ENCODE results near the gene SPEM3. TPM values are rescaled to one million over a fixed set of nuclear protein-coding genes. Genes with fewer than 3 reads are reported as not detected.

The SPEM3 gene
- total and polyA plus RNA-seq, 2 of the 13 experiments (the other 11 are each of a cell fraction or from before 2014, with no cell fraction given): not detected

GRCh38 chr17:7477392-7478275 is 49.0 kb downstream of the SPEM3 start (continued):
- 0 out of 2 replicates have a peak, but pooled peaks have one; percentile 10 for TF ChIP-seq RXRB (CRISPR knock-in tag; IDR thresholded peaks at IDR 0.05; ENCODE audit: borderline replicate concordance)
- TF ChIP-seq POLR2AphosphoS5 (IDR thresholded peaks at IDR 0.05; ENCODE audit: low read depth, low read length): 0 out of 2 replicates have a peak, but pooled peaks have one; percentile 25
- 0 out of 2 replicates have a peak, but pooled peaks have one; percentile 40 for TF ChIP-seq ZNF691 (CRISPR knock-in tag; IDR thresholded peaks at IDR 0.05; ENCODE audit: borderline replicate concordance, low read depth)
- 0 out of 2 replicates have a peak, but pooled peaks have one; percentile 35 for TF ChIP-seq YEATS2 (CRISPR knock-in tag; IDR thresholded peaks at IDR 0.05; ENCODE audit: borderline replicate concordance)
- peak; percentile 59; the same call in 1 of the 2 replicates for TF ChIP-seq ARNTL (CRISPR knock-in tag; IDR thresholded peaks at IDR 0.05)
- TF ChIP-seq ZNF614 (CRISPR knock-in tag; IDR thresholded peaks at IDR 0.05; ENCODE audit: borderline replicate concordance): no peak
- no peak for TF ChIP-seq ZFP62 (CRISPR knock-in tag; IDR thresholded peaks at IDR 0.05)
- 0 out of 2 replicates have a peak, but pooled peaks have one; percentile 21 for TF ChIP-seq HDAC1 (CRISPR knock-in tag; IDR thresholded peaks at IDR 0.05)
- TF ChIP-seq SSRP1 (CRISPR knock-in tag; IDR thresholded peaks at IDR 0.05): no peak
- TF ChIP-seq MTA1 (CRISPR knock-in tag; IDR thresholded peaks at IDR 0.05; ENCODE audit: borderline replicate concordance): peak; percentile 64; the same call in 1 of the 2 replicates
- no peak for TF ChIP-seq HDAC2 (CRISPR knock-in tag; IDR thresholded peaks at IDR 0.05)
- TF ChIP-seq ZNF570 (CRISPR knock-in tag; IDR thresholded peaks at IDR 0.05; ENCODE audit: borderline replicate concordance): no peak
- 0 out of 2 replicates have a peak, but pooled peaks have one; percentile 3 for TF ChIP-seq ZNF225 (CRISPR knock-in tag; IDR thresholded peaks at IDR 0.05)
- TF ChIP-seq ZNF34 (CRISPR knock-in tag; IDR thresholded peaks at IDR 0.05; ENCODE audit: borderline replicate concordance): no peak
- TF ChIP-seq POLR2AphosphoS2 (IDR thresholded peaks at IDR 0.05; ENCODE audit: low read depth, low read length): no peak
- no peak for TF ChIP-seq PBX3 (CRISPR knock-in tag; IDR thresholded peaks at IDR 0.05; ENCODE audit: borderline replicate concordance)
- peak; percentile 34; the same call in 1 of the 2 replicates for TF ChIP-seq ZNF770 (CRISPR knock-in tag; IDR thresholded peaks at IDR 0.05)
- TF ChIP-seq ZMYM3 (CRISPR knock-in tag; IDR thresholded peaks at IDR 0.05): no peak
- no peak for TF ChIP-seq ZNF567 (CRISPR knock-in tag; IDR thresholded peaks at IDR 0.05; ENCODE audit: borderline replicate concordance)
- TF ChIP-seq ATF7 (IDR thresholded peaks at IDR 0.05): no peak
- peak; percentile 30; the same call in 1 of the 2 replicates for TF ChIP-seq ATF7 (CRISPR knock-in tag; IDR thresholded peaks at IDR 0.05)
- TF ChIP-seq TFDP2 (CRISPR knock-in tag; IDR thresholded peaks at IDR 0.05): 0 out of 2 replicates have a peak, but pooled peaks have one; percentile 17
- TF ChIP-seq ZNF543 (CRISPR knock-in tag; IDR thresholded peaks at IDR 0.05): 0 out of 2 replicates have a peak, but pooled peaks have one; percentile 34
- no peak for TF ChIP-seq ASH2L (IDR thresholded peaks at IDR 0.05; ENCODE audit: insufficient read length, low read depth, low read length)
- TF ChIP-seq TARDBP (CRISPR knock-in tag; IDR thresholded peaks at IDR 0.05): peak; percentile 5; the same call in 1 of the 2 replicates

Data from HepG2 (cell line).